ENCODE measurements around the gene RNF182.

The RNF182 gene

DNA sequence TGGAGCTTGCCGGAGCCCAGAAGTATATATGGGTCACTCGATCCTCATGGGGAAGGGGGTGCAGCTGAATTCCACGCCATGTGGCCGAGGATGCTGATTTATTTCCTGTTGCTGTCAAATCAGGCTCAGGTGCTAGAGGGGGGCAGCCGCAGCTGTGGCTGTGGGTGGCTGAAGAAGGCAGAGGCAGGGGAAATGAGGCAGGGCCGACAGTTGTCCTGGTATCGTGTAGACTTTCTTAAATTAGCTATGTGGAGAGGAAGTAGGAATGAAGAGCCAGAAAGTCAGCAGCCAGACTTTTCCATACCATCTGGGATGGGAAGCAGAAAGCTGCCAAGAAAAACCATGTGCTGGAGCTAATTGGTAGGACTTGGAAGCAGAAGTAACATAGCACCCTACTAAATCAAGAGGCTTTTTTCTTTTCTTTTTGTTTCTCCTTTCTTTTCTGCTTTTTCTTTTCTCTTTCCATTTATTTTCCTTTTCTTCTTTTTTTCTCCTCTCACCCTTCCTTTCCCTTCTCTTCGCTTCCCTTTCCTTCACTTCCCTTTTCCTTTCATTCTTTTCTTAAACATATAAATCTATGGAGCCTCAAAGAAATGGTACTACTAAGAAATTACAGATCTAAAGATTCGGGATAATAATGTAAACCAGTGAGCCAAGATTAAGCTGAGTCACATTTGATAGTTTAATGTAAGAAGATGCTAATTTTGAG lies 102.2 kb downstream of the RNF182 start:
- DNase-seq (ENCODE audit: insufficient read length, low spot score) (no peak), FAIRE-seq (no peak)

DNA sequence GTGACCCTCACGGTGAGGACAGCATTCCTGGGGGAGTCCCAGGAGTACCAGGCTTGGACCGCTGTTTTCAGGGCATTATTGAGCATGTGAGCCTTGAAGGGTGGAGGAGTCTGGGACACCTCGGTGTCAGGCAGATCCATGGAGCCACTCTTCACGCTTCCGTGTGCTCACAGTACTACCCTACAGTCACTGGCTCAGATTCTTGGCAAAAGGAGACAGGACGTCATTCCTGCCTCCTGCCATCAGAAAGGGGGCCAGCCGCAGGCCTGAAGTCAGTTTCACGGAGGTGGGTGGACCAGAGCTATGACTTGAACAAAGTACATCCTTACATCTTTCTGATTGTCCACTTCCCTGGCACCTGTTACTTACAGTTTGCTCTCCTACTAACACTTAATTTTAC lies 103.9 kb downstream of the RNF182 start:
- FAIRE-seq (no peak), DNase-seq (ENCODE audit: insufficient read length, low spot score) (no peak)

DNA sequence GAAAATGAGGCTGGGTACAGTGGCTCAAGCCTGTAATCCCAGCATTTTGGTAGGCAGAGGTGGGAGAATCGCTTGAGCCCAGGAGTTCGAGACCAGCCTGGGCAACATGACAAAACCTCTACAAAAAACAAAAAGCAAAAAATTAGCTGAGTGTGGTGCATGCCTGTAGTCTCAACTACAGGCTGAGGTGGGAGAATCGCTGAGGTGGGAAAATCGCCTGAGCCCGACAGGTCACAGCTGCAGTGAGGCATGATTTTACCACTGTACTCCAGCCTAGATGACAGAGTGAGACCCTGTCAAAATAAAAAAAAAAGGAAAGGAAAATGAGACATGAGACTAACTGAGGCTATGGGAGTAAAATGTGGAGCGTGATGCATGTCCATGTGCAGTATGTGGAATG lies 104.9 kb downstream of the RNF182 start:
- FAIRE-seq (no peak), DNase-seq (ENCODE audit: insufficient read length, low spot score) (no peak)
